OCI-LY7 (cell line): Measurements from ENCODE around the gene RPL28. TPM values are rescaled to one million over a fixed set of nuclear protein-coding genes. Genes with fewer than 3 reads are reported as not detected.

ENCODE experiments used
- BruUV-seq: library from RNA; stranded (reverse); fragments of 400-500 nt; replicated peaks from 2 replicates; lab custom pipeline; 2021; lab: Mats Ljungman, UMichigan
- CTCF ChIA-PET: fragments of 300-600 bp; sonication (Branson Sonifier 250); formaldehyde crosslinking; loops from one replicate; lab custom pipeline; 2022; ENCODE audit warnings: antibody characterized with exemption; ENCODE audit not compliant: unreplicated experiment; lab: Charles Lee
- POLR2A ChIA-PET: fragments of 300-600 bp; sonication (Branson Sonifier 250); formaldehyde crosslinking; loops from one replicate; lab custom pipeline; 2022; ENCODE audit warnings: antibody characterized with exemption; lab: Charles Lee
- DNase-seq: peaks from one replicate; pipeline ENCODE4 v3.0.0-alpha.2; 2015; ENCODE audit warnings: low spot score
- H2AFZ ChIP-seq: fragments of 200-600 bp; sonication (generic), shearing (Covaris generic); 2 replicates; pipeline ENCODE4 v1.6.1; 2014; ENCODE audit warnings: mild to moderate bottlenecking, antibody characterized with exemption, low read length, moderate library complexity
- H3K27ac ChIP-seq: fragments of 200-600 bp; sonication (generic); 2 replicates; pipeline ENCODE4 v1.5.1; 2014; ENCODE audit warnings: mixed run types, low read depth, mild to moderate bottlenecking, moderate library complexity, low read length, inconsistent platforms; ENCODE audit not compliant: poor library complexity, severe bottlenecking
- H3K36me3 ChIP-seq: fragments of 200-600 bp; sonication (generic); 2 replicates; pipeline ENCODE4 v1.6.1; 2014; ENCODE audit warnings: mild to moderate bottlenecking, antibody characterized with exemption, low read length, moderate library complexity, mixed read lengths; ENCODE audit not compliant: insufficient read depth
- H3K4me1 ChIP-seq: fragments of 200-600 bp; sonication (generic); 2 replicates; pipeline ENCODE4 v1.5.1; 2014; ENCODE audit warnings: mild to moderate bottlenecking, low read length; ENCODE audit not compliant: insufficient read depth, poor library complexity, severe bottlenecking
- H3K4me2 ChIP-seq: fragments of 200-600 bp; sonication (generic); 2 replicates; pipeline ENCODE4 v1.6.1; 2014; ENCODE audit warnings: mild to moderate bottlenecking, low read length
- H3K4me3 ChIP-seq: fragments of 200-600 bp; sonication (generic); 2 replicates; pipeline ENCODE4 v1.5.1; 2014; ENCODE audit warnings: mild to moderate bottlenecking, low read depth, low read length; ENCODE audit not compliant: poor library complexity, severe bottlenecking
- H3K79me2 ChIP-seq: fragments of 200-600 bp; sonication (generic); 2 replicates; pipeline ENCODE4 v1.6.1; 2016; ENCODE audit warnings: low read depth, mild to moderate bottlenecking, low read length, moderate library complexity, mixed read lengths; ENCODE audit not compliant: insufficient read depth
- H3K9me2 ChIP-seq: fragments of 200-600 bp; sonication (generic); 2 replicates; pipeline ENCODE4 v1.6.1; 2016; ENCODE audit warnings: mild to moderate bottlenecking, low read length, mixed read lengths; ENCODE audit not compliant: insufficient read depth
- H3K9me3 ChIP-seq: fragments of 200-600 bp; sonication (generic); 2 replicates; pipeline ENCODE4 v1.6.1; 2014; ENCODE audit warnings: mild to moderate bottlenecking, mixed run types, low read length, mixed read lengths
- H4K20me1 ChIP-seq: fragments of 200-600 bp; sonication (generic); 2 replicates; pipeline ENCODE4 v1.6.1; 2014; ENCODE audit warnings: mild to moderate bottlenecking, antibody characterized with exemption, low read length, moderate library complexity, mixed read lengths; ENCODE audit not compliant: insufficient read depth
- CTCF ChIP-seq: fragments of 200-600 bp; sonication (generic); conservative IDR thresholded peaks from 2 replicates; pipeline ENCODE4 v1.5.1; 2014; ENCODE audit warnings: mild to moderate bottlenecking, antibody characterized with exemption, low read length, moderate library complexity, mixed read lengths
- EZH2phosphoT487 ChIP-seq: fragments of 200-600 bp; sonication (generic); IDR thresholded peaks from 2 replicates; pipeline ENCODE4 v1.6.1; 2018; ENCODE audit warnings: low read depth, borderline replicate concordance, mild to moderate bottlenecking, mixed run types, antibody characterized with exemption, low read length, moderate library complexity, mixed read lengths
- intact Hi-C: fragments of 100-400 bp; cut with micrococcal nuclease; formaldehyde crosslinking; loops from one replicate; pipeline ENCODE4 v1.10.0; 2022; ENCODE audit not compliant: unreplicated experiment
- total RNA-seq, 2 experiments: library from RNA; depleted of rRNA in 1 of 2; stranded (reverse); fragments of >200 nt in 1 of 2; shearing (Covaris generic) in 1 of 2; gene quantifications; 2 replicates each; pipeline ENCODE4 v1.2.3, GENCODE V29; 2014 to 2022

Gene RPL28
- total RNA-seq, 2 experiments from 2014 or later = 872 to 2,656 TPM

- POLR2A ChIA-PET = interaction anchor here (0.6 kb wide), 1 partner anchor 103 kb away, joined by 3 read pairs; no protein-coding TSS in a partner anchor
- Histone ChIP-seq H3K4me3 (no peak overlapping the region), H3K9me2 (no peaks in the 10 kb centered on the region), H3K4me2 (no peak overlapping the region), H2AFZ (no peak overlapping the region), H3K4me1 (no peaks in the 10 kb centered on the region), H3K27ac (no peak overlapping the region), H4K20me1 (no peaks in the 10 kb centered on the region), H3K9me3 (no peaks in the 10 kb centered on the region), H3K36me3 (no peaks in the 10 kb centered on the region), H3K79me2 (no peaks in the 10 kb centered on the region)
- BruUV-seq = no TSS peak
- no peak for TF ChIP-seq CTCF
- no peak for TF ChIP-seq EZH2phosphoT487
- intact Hi-C loops = no loop called here
- CTCF ChIA-PET = no interaction called here
- DNase-seq = no peak
Observed at GRCh38 chr19:55362174-55362989, 23.4 kb upstream of the RPL28 start.

GRCh38 chr19:55362990-55363716, 22.6 kb upstream of the RPL28 start, which contains the start of gene GARIN5B:
TSS of gene GARIN5B (minus strand) at chr19:55363260. CDS start at chr19:55363066, 194 bp downstream.
- H3K9me3 ChIP-seq = no peaks in the 10 kb centered on the region
- no peaks in the 10 kb centered on the region for H3K9me2 ChIP-seq
- no peak within 1 kb of the TSS for H2AFZ ChIP-seq
- ChIA-PET POLR2A (interaction anchor here (0.8 kb wide), 1 partner anchor 104 kb away, joined by 3 read pairs; no protein-coding TSS in a partner anchor), CTCF (no interaction called here)
- no peak for DNase-seq
- intact Hi-C loops = no loop called here
- TF ChIP-seq CTCF (no peak), EZH2phosphoT487 (no peak)
- H3K4me3 ChIP-seq = no peak within 1 kb of the TSS
- no peak within 1 kb of the TSS for H3K27ac ChIP-seq
- no TSS peak for BruUV-seq
- no peaks in the 10 kb centered on the region for H4K20me1 ChIP-seq
- H3K79me2 ChIP-seq = no peaks in the 10 kb centered on the region
- no peaks in the 10 kb centered on the region for H3K4me1 ChIP-seq
- H3K36me3 ChIP-seq = no peaks in the 10 kb centered on the region
- no peak within 1 kb of the TSS for H3K4me2 ChIP-seq
